NCI-H128 (cell line): ENCODE data around the gene PLEKHM3.

ENCODE experiments used
- DNase-seq: peaks from one replicate; lab custom pipeline; 2025; ENCODE audit not compliant: unreplicated experiment; lab: John Stamatoyannopoulos, UW

Gene PLEKHM3

DNA sequence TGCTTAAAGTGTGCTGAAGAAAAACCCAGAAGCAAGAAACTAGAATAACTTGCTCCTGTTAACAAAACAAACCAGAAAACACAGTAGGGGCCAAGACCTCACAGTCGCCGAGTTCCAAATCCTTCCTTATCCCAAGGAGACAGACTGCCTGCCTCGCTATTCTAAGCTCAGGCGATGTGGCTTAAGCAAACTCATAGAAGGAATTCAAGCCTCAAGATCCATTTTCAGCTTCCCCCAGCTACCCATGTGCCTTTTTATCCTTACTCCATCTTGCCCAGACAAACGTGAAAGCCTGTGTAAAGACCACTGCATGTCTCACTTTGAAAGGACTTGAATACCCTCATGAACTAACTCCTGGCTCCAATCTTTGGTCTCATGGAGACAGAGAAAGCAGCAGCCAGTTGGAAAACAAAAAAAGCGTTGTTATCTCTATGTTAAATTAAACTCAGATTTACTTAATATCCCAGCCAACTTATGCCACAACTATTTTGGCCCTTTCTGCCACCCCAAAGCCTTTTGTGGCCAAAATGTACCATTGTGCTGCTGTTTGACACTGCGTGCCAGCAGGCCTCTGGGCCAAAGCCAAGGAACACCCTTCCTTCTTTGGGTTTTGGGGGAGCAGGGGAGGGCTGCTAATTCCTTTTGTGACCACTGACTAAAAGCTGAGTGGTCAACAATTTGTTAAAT is 132.5 kb downstream of the PLEKHM3 start:
- DNase-seq = no peak

DNA sequence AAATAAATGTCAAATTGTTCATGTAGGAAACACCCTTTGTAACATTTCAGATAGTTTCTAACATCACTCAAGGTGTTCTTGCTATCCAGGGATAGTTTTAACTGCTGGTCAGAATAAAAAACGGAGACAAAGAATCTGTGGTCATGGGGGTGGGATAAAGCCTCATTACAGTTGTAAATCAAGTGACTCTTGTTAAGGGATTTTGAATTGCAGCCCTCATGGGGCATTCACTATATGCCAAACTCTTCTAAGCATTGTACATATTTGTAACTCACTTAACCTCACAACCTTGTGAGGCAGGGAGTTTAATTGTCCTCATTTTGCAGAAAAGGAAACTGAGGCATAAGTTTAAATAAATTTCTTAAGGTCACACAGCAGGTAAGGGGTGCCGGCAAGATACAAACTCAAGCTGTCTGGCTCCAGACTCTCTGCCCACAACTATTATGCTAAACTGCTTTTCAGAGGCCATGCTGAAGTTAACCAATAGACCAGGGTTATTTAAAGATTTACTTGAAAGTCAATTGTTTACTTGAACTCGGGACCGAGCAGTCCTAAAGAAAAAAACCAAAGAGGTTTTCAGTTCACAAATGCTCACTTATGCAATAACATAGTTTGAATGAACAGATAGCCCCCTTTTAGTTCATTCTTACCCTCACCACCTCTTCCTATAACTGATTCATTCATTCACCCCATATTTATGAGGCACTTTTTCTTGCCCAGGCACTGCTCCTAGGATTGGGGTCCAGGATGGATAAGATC is 134.1 kb downstream of the PLEKHM3 start:
- DNase-seq = no peak

DNA sequence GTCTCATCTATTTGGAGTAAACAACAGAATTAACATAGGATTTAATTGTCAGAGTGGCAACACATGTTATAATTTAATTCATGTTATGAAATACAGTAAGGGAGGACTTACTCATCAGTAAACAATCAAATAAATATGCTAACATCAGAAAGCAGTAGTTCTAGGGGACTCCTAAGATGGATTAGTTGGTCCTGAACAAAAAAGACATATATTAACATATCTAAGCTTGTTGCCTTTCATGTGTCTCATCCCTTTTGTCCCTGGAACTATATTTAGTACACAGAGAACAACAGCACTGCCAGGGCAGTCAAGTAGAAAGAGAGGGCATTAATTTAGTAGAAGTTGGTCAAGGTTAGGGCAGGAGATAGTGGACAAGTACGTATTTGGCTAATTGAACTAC is 137.8 kb downstream of the PLEKHM3 start:
- no peak for DNase-seq

DNA sequence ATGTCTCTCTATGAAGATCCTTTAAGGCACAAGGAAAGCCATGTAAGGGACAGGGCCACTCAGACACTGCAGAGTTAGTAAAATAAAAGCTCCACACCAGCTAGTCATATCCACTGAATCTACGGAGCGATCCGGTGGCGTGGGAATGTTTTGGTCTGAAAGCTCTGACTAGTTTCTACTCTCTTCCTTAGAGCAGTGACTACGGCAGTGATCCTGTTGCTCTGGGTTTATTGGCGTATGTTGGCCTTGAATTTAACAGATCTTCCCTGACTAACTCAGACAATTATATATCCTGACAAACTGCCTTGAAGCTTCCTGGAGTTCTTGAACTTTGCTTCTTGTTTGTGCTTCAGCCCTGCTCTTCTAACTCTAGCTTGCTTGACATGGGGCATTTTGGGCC is 140.3 kb downstream of the PLEKHM3 start:
- DNase-seq = no peak

- DNase-seq = no peak
Observed at GRCh38 chr2:207884127-207884526, 141.2 kb downstream of the PLEKHM3 start.

DNA sequence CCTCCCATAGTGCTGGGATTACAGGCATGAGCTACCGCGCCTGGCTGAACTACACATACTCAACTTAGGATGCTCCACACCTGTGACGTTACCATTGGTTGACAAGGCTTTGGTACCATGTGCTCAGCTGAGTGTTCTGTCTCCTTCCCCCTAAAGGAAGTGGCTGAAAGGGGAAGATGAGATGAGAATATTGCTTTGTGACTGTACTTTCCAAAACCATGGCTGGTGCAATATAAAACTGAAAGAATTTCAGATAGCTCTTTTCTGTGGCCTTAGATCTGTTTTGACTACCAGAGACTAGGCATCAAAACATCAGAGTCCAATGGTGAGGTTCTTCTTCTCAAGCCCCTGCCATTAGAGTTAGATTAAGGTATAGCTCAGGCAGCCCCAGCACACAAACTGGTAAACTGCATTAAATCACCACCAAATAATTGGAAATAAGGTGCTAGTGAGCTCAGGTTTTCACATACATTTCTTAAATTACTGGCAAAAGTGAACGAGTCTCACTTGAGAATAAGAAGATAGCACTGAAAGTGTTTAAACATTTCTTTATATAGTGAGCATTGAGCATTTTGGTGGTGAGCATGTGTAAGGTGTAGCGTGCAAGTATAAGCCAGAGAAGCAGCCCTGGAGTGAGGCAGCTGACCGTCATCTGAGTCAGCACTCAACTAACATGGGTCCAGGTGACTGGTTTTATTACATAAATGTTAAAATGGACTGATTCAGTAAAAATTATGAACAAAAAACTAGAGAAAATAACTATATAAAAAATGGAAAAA is 142.1 kb downstream of the PLEKHM3 start:
- DNase-seq = no peak

- no peak for DNase-seq
Observed at GRCh38 chr2:207881902-207882301, 143.4 kb downstream of the PLEKHM3 start.

GRCh38 chr2:207879536-207879935 is 145.8 kb downstream of the PLEKHM3 start:
- DNase-seq = no peak

- DNase-seq = no peak
Observed at GRCh38 chr2:207876842-207877535, 148.3 kb downstream of the PLEKHM3 start.

DNA sequence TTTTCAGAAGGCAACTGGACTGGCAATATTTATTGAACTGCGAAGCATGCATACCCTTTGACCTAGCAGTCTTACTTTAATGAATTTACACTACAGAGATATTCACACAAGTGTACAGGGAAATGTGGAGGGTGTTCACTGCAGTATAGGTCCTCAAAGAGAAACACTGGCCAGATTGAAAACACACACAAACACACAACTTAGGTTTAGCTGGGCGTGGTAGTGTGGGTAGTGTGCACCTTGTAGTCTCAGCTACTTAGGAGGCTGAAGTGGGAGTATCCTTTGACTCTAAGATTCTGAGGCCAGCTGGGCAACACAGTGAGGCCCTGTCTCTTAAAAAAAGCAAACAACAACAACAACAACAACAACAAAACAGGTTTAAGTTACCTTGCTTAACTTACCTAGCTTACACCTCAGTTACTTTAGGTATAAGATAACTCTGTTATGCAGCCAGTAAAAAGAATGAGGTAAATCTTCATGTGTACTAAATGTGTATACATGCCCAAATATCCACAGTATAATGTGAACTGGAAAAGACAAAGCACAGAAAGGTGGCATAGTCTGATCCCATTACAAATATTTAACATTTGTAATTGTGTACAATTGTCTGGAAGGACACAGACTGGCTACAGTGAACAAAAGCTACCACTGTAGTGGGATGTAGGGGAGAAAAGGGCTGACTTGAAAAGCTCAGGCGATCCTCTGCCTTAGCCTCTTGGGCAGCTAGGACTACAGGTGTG is 149.7 kb downstream of the PLEKHM3 start:
- no peak for DNase-seq

DNA sequence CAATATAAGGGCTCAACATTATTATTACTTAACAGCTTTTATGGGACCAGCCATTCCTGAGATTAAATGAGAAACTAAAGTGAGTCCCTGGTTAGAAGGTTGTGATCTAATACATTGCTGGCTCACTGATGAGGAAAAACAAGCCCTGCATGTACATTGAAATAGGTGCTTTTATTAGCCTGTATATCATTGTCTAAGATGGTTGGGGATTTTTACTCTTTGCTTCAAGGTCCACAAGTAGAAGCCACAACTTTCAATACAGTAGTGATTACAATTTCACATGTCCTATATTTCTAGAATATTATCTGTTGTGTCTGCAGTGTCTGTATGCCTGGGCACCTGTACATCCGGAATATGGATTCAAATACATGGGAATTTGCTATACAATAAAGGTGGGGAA is 151.5 kb downstream of the PLEKHM3 start:
- no peak for DNase-seq

DNA sequence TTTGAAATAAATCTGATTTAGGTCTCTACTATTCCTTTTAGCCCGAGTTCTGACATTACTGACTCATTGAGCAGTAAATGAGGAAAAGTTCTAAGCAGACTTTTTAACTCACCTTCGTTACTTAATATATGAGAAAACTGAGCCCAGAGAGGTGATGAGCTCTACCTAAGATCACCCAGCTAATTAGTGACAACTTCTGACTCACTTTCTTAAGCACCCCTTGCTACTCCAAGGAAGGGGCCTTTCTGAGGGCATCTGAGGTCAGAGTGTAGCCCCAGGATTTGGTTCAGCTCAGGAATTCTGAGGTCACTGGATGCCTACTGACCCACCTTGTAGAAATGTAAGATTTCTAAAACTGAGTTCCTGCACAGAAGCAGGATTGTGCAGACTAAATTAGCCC is 153.4 kb downstream of the PLEKHM3 start:
- no peak for DNase-seq

- DNase-seq = no peak
Observed at GRCh38 chr2:207871506-207871905, 153.8 kb downstream of the PLEKHM3 start.

GRCh38 chr2:207870814-207871213 is 154.5 kb downstream of the PLEKHM3 start:
- DNase-seq = no peak

DNA sequence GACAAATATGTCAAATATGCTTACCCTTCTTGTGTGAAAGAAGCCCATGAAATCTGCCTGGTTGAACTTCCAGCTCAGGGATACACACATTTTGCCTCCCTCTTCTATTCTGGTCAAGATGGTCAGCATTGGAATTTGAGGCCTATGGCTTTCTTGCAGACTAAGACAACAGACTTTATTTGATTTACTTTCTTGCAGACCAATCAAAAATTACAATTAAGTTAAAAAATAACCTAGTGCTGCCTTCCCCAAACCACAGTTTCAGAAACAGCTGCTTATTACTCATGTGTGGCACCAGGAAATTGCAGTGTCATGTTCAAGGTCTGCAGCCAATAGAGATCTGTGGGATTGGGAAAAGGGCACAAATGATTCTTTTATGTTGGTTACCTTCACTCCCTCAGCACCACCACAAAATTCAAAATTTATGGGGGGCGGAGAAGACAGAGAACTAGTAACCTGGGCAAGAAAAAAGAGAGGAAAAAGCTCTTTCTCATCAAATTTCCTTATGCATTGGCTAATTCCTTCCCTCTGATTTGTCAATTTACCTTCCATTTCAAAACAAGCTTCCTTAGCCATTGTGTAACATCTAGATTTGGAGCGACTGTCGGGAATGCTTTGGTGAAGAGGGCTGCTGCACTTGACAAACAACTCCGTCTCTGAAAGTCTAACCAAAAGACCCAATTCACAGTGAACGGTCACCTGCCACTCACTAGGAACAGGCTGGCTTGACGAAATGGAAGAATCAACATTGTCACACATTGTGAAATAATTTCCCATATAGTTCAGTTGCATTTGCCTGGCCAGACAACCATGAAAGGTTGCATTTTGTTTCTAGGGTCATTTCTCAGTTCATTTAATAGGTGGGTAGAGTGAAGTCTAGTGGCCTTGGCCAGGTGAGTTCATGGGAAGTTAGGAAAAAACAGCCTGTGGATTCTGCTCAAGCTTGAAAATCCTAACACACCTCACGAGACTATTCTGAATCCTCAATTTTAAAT is 155.2 kb downstream of the PLEKHM3 start:
- no peak for DNase-seq

GRCh38 chr2:207868855-207869596 is 156.3 kb downstream of the PLEKHM3 start:
- no peak for DNase-seq

- no peak for DNase-seq
Observed at GRCh38 chr2:207867905-207868304, 157.4 kb downstream of the PLEKHM3 start.

GRCh38 chr2:207867056-207867455 is 158.3 kb downstream of the PLEKHM3 start:
- DNase-seq = no peak

- no peak for DNase-seq
Observed at GRCh38 chr2:207865210-207865609, 160.1 kb downstream of the PLEKHM3 start.
